Measurements from ENCODE around the gene ERC2.

- TF ChIP-seq CTCF (conservative IDR thresholded peaks at IDR 0.05; ENCODE audit: low read depth, low read length) (no peak), EZH2 (IDR thresholded peaks at IDR 0.05; ENCODE audit: borderline replicate concordance, low read depth, low read length, poor library complexity, severe bottlenecking) (no peak)
Measured at GRCh38 chr3:55523471-55523870, 944.8 kb downstream of the ERC2 start.

All from A673 (cell line).